CD4-positive, alpha-beta memory T cell (primary cell): ENCODE measurements around the gene PTCH1. TPM values are rescaled to one million over a fixed set of nuclear protein-coding genes. Genes with fewer than 3 reads are reported as not detected.

Experiments
- CTCF ChIA-PET: fragments of 350-600 bp; sonication (Branson Sonifier 250); formaldehyde crosslinking; loops from one replicate; lab custom pipeline; 2021; ENCODE audit warnings: inconsistent platforms; ENCODE audit not compliant: partially characterized antibody; lab: Charles Lee
- POLR2A ChIA-PET: fragments of 350-600 bp; sonication (Branson Sonifier 250); formaldehyde crosslinking; loops from one replicate; lab custom pipeline; 2021; ENCODE audit not compliant: partially characterized antibody; lab: Charles Lee
- DNase-seq, 5 donors: peaks; one replicate each; pipeline versions ENCODE4 v3.0.0 to v3.0.0-alpha.2; 2020 to 2022; ENCODE audit warnings: mixed read lengths in 1 of 5
- H3K27ac ChIP-seq: one replicate; pipeline ENCODE4 v1.7.0; 2013; ENCODE audit warnings: low read depth, low read length
- H3K27me3 ChIP-seq: 2 replicates; pipeline ENCODE4 v1.7.0; 2013; ENCODE audit warnings: mild to moderate bottlenecking, low read length, moderate library complexity; ENCODE audit not compliant: insufficient read depth
- H3K36me3 ChIP-seq: 2 replicates; pipeline ENCODE4 v1.7.0; 2013; ENCODE audit warnings: mild to moderate bottlenecking, low read length, moderate library complexity; ENCODE audit not compliant: insufficient read depth
- H3K4me1 ChIP-seq: 2 replicates; pipeline ENCODE4 v1.7.0; 2013; ENCODE audit warnings: mild to moderate bottlenecking, low read length, moderate library complexity; ENCODE audit not compliant: insufficient read depth
- H3K4me3 ChIP-seq, 2 donors: one replicate each; pipeline ENCODE4 v1.7.0; 2013; ENCODE audit warnings: low read length in 2 of 2, mild to moderate bottlenecking in 1 of 2
- H3K9me3 ChIP-seq, 2 donors: one replicate each; pipeline ENCODE4 v1.7.0; 2013; ENCODE audit warnings: low read length in 2 of 2, control low read depth in 1 of 2; ENCODE audit not compliant: control insufficient read depth in 1 of 2
- H3K27ac Mint-ChIP-seq, 7 donors: one replicate each; pipeline ENCODE4 v1.8.0; 2020 to 2021; ENCODE audit warnings: mixed read lengths in 7 of 7, mild to moderate bottlenecking in 6 of 7, inconsistent platforms in 3 of 7, moderate library complexity in 3 of 7
- H3K27me3 Mint-ChIP-seq, 2 donors: one replicate each; pipeline ENCODE4 v1.8.0; 2020 to 2021; ENCODE audit warnings: mixed read lengths in 2 of 2
- H3K36me3 Mint-ChIP-seq, 2 donors: one replicate each; pipeline ENCODE4 v1.8.0; 2020 to 2021; ENCODE audit warnings: mixed read lengths in 2 of 2, inconsistent platforms in 1 of 2, mild to moderate bottlenecking in 1 of 2
- H3K4me1 Mint-ChIP-seq, 4 donors: one replicate each; pipeline ENCODE4 v1.8.0; 2020 to 2021; ENCODE audit warnings: mixed read lengths in 4 of 4, mild to moderate bottlenecking in 1 of 4
- H3K4me3 Mint-ChIP-seq, 8 donors: one replicate each; pipeline ENCODE4 v1.8.0; 2020 to 2021; ENCODE audit warnings: mixed read lengths in 8 of 8, mild to moderate bottlenecking in 7 of 8, moderate library complexity in 6 of 8, inconsistent platforms in 3 of 8
- H3K9me3 Mint-ChIP-seq, 8 donors: one replicate each; pipeline ENCODE4 v1.8.0; 2020 to 2021; ENCODE audit warnings: mixed read lengths in 8 of 8, mild to moderate bottlenecking in 5 of 8, inconsistent platforms in 3 of 8, moderate library complexity in 1 of 8
- intact Hi-C: fragments of 100-400 bp; cut with micrococcal nuclease; formaldehyde crosslinking; loops from one replicate; pipeline ENCODE4 v1.15.1; 2023
- polyA plus RNA-seq, 2 donors: library from polyadenylated mRNA; unstranded; fragments of 300-500 nt; fragmentation: Illumina TruSeq; gene quantifications; one replicate each; pipeline ENCODE4 v1.2.3, GENCODE V29; 2021
- total RNA-seq, 2 experiments: library from RNA; stranded (reverse); gene quantifications; one replicate each; pipeline ENCODE4 v1.2.3, GENCODE V29; 2021

Gene PTCH1
- total and polyA plus RNA-seq, 4 experiments from 2014 or later: 2.7 to 23.0 (median 16.2) TPM

GRCh38 chr9:95498641-95499040 lies 18.1 kb downstream of the PTCH1 start:
- Mint-ChIP-seq H3K36me3 (no peaks in the 10 kb centered on the region), H3K9me3 (no peaks in the 10 kb centered on the region), H3K4me3 (no peak overlapping the region), H3K27me3 (peaks cover 5 to 8% of the 10 kb centered on the region in 2 donors), H3K27ac (peak overlapping the region in 2 of 7 donors; percentile 14 to 51), H3K4me1 (peaks cover 23 to 82% (median 59%) of the 10 kb centered on the region in 4 donors)
- H3K9me3 ChIP-seq: no peaks in the 10 kb centered on the region
- no peak for DNase-seq
- H3K27me3 ChIP-seq: peaks cover 5% of the 10 kb centered on the region
- ChIA-PET CTCF (no interaction called here), POLR2A (interaction anchor here (7.6 kb wide), 1 partner anchor 8 kb away, joined by 82 read pairs; no protein-coding TSS in a partner anchor)
- peaks cover 44% of the 10 kb centered on the region for H3K4me1 ChIP-seq
- no peaks in the 10 kb centered on the region for H3K36me3 ChIP-seq
- H3K27ac ChIP-seq: no peak overlapping the region
- H3K4me3 ChIP-seq: no peak overlapping the region
- intact Hi-C loops: loop anchor here (10.0 kb wide), 1 partner anchor 74 kb away; no protein-coding TSS in a partner anchor

GRCh38 chr9:95497772-95498171 lies 19.0 kb downstream of the PTCH1 start:
- H3K4me1 Mint-ChIP-seq: peaks cover 28 to 83% (median 56%) of the 10 kb centered on the region in 4 donors
- intact Hi-C loops: loop anchor here (10.0 kb wide), 1 partner anchor 73 kb away; no protein-coding TSS in a partner anchor
- Histone ChIP-seq H3K36me3 (no peaks in the 10 kb centered on the region), H3K9me3 (no peaks in the 10 kb centered on the region), H3K27me3 (peaks cover 5% of the 10 kb centered on the region), H3K27ac (no peak overlapping the region), H3K4me1 (peaks cover 49% of the 10 kb centered on the region), H3K4me3 (no peak overlapping the region)
- peaks cover 4 to 7% of the 10 kb centered on the region in 2 donors for H3K27me3 Mint-ChIP-seq
- peak overlapping the region in 2 of 7 donors; percentile 51 to 58 for H3K27ac Mint-ChIP-seq
- POLR2A ChIA-PET: interaction anchor here (7.6 kb wide), 1 partner anchor 9 kb away, joined by 82 read pairs; no protein-coding TSS in a partner anchor
- CTCF ChIA-PET: no interaction called here
- no peak for DNase-seq
- H3K9me3 Mint-ChIP-seq: no peaks in the 10 kb centered on the region
- no peaks in the 10 kb centered on the region for H3K36me3 Mint-ChIP-seq
- peak overlapping the region in 3 of 8 donors; percentile 3 to 68 (median 59) for H3K4me3 Mint-ChIP-seq

GRCh38 chr9:95496687-95497086 lies 20.1 kb downstream of the PTCH1 start:
- POLR2A ChIA-PET: interaction anchor here (7.6 kb wide), 1 partner anchor 10 kb away, joined by 82 read pairs; no protein-coding TSS in a partner anchor
- intact Hi-C loops: loop anchor here (10.0 kb wide), 1 partner anchor 72 kb away; no protein-coding TSS in a partner anchor

GRCh38 chr9:95495961-95496360 lies 20.8 kb downstream of the PTCH1 start:
- no peaks in the 10 kb centered on the region for H3K9me3 Mint-ChIP-seq
- peak overlapping the region in 2 of 8 donors; percentile 90 to 93 for H3K4me3 Mint-ChIP-seq
- Histone ChIP-seq H3K27ac (no peak overlapping the region), H3K36me3 (no peaks in the 10 kb centered on the region), H3K4me1 (peaks cover 65% of the 10 kb centered on the region), H3K4me3 (no peak overlapping the region), H3K27me3 (peaks cover 5% of the 10 kb centered on the region), H3K9me3 (no peaks in the 10 kb centered on the region)
- DNase-seq: no peak
- peak overlapping the region in 3 of 7 donors; percentile 66 to 97 (median 88) for H3K27ac Mint-ChIP-seq
- H3K4me1 Mint-ChIP-seq: peaks cover 27 to 87% (median 59%) of the 10 kb centered on the region in 4 donors
- H3K36me3 Mint-ChIP-seq: no peaks in the 10 kb centered on the region
- CTCF ChIA-PET: interaction anchor here (2.0 kb wide), 1 partner anchor 8 kb away, joined by 7 read pairs; no protein-coding TSS in a partner anchor
- peaks cover 2 to 4% of the 10 kb centered on the region in 2 donors for H3K27me3 Mint-ChIP-seq
- POLR2A ChIA-PET: interaction anchor here (1.8 to 7.6 kb wide), 2 partner anchors 11 to 33 kb away, joined by 13 to 82 read pairs; no protein-coding TSS in a partner anchor
- intact Hi-C loops: loop anchor here (10.0 kb wide), 1 partner anchor 71 kb away; no protein-coding TSS in a partner anchor

More at GRCh38 chr9:95496687-95497086, 20.1 kb downstream of the PTCH1 start:
- Mint-ChIP-seq H3K4me1 (peaks cover 31 to 83% (median 57%) of the 10 kb centered on the region in 4 donors), H3K36me3 (no peaks in the 10 kb centered on the region), H3K27me3 (peaks cover 4 to 5% of the 10 kb centered on the region in 2 donors), H3K27ac (no peak overlapping the region), H3K4me3 (no peak overlapping the region), H3K9me3 (no peaks in the 10 kb centered on the region)
- no peak overlapping the region for H3K27ac ChIP-seq
- no peaks in the 10 kb centered on the region for H3K36me3 ChIP-seq
- H3K9me3 ChIP-seq: no peaks in the 10 kb centered on the region
- no peak for DNase-seq
- peaks cover 5% of the 10 kb centered on the region for H3K27me3 ChIP-seq
- CTCF ChIA-PET: no interaction called here
- H3K4me3 ChIP-seq: no peak overlapping the region
- peaks cover 60% of the 10 kb centered on the region for H3K4me1 ChIP-seq

- peak overlapping the region in 6 of 8 donors; percentile 87 to 93 (median 90) for H3K4me3 Mint-ChIP-seq
- H3K36me3 ChIP-seq: no peaks in the 10 kb centered on the region
- H3K27me3 ChIP-seq: peaks cover 2% of the 10 kb centered on the region
- H3K4me1 Mint-ChIP-seq: peaks cover 26 to 90% (median 59%) of the 10 kb centered on the region in 4 donors
- H3K36me3 Mint-ChIP-seq: no peaks in the 10 kb centered on the region
- POLR2A ChIA-PET: interaction anchor here (1.4 to 7.6 kb wide), 3 partner anchors 11 to 33 kb away, joined by 6 to 82 read pairs (median 13); no protein-coding TSS in a partner anchor
- DNase-seq: no peak
- intact Hi-C loops: loop anchor here (10.0 kb wide), 1 partner anchor 71 kb away; no protein-coding TSS in a partner anchor
- H3K9me3 ChIP-seq: no peaks in the 10 kb centered on the region
- CTCF ChIA-PET: interaction anchor here (0.7 to 2.0 kb wide), 2 partner anchors 9 to 36 kb away, joined by 3 to 7 read pairs; no protein-coding TSS in a partner anchor
- no peaks in the 10 kb centered on the region for H3K9me3 Mint-ChIP-seq
- peak overlapping the region in 6 of 7 donors; percentile 12 to 100 (median 92) for H3K27ac Mint-ChIP-seq
- peak overlapping the region in 1 of 2 donors; percentile 48 for H3K4me3 ChIP-seq
- no peak overlapping the region for H3K27ac ChIP-seq
- H3K27me3 Mint-ChIP-seq: peaks cover 1 to 4% of the 10 kb centered on the region in 2 donors
- H3K4me1 ChIP-seq: peaks cover 65% of the 10 kb centered on the region
Measured at GRCh38 chr9:95495529-95495928, 21.2 kb downstream of the PTCH1 start.

GRCh38 chr9:95494416-95495371 lies 22.1 kb downstream of the PTCH1 start:
- Mint-ChIP-seq H3K4me1 (peaks cover 28 to 86% (median 59%) of the 10 kb centered on the region in 4 donors), H3K27me3 (peaks cover 1 to 4% of the 10 kb centered on the region in 2 donors), H3K4me3 (peak overlapping the region; percentile 82 to 93 (median 90)), H3K36me3 (no peaks in the 10 kb centered on the region), H3K27ac (peak overlapping the region; percentile 88 to 100 (median 98)), H3K9me3 (no peaks in the 10 kb centered on the region)
- H3K27ac ChIP-seq: peak overlapping the region; percentile 64
- no peaks in the 10 kb centered on the region for H3K36me3 ChIP-seq
- peak overlapping the region in 1 of 2 donors; percentile 48 for H3K4me3 ChIP-seq
- no peaks in the 10 kb centered on the region for H3K27me3 ChIP-seq
- no peaks in the 10 kb centered on the region for H3K9me3 ChIP-seq
- intact Hi-C loops: loop anchor here (1.0 to 10.0 kb wide), 3 partner anchors 13 to 70 kb away; no protein-coding TSS in a partner anchor
- ChIA-PET CTCF (interaction anchor here (0.6 to 2.0 kb wide), 5 partner anchors 10 to 1284 kb away, joined by 3 to 7 read pairs (median 3); no protein-coding TSS in a partner anchor), POLR2A (interaction anchor here (0.8 to 7.6 kb wide), 9 partner anchors 12 to 393 kb away, joined by 3 to 82 read pairs (median 3); partner anchors contain the start of gene ERCC6L2)
- peaks cover 65% of the 10 kb centered on the region for H3K4me1 ChIP-seq
- DNase-seq: peak; percentile 87 to 94 (median 90)
